GM12872 (cell line): ENCODE data around the gene LGMN.

ENCODE experiments used
- CTCF ChIP-seq: IDR thresholded peaks from 3 replicates; pipeline ENCODE4 v1.5.1; 2011; ENCODE audit warnings: low read depth, mild to moderate bottlenecking, low read length, moderate library complexity; ENCODE audit not compliant: insufficient read depth

LGMN gene

DNA sequence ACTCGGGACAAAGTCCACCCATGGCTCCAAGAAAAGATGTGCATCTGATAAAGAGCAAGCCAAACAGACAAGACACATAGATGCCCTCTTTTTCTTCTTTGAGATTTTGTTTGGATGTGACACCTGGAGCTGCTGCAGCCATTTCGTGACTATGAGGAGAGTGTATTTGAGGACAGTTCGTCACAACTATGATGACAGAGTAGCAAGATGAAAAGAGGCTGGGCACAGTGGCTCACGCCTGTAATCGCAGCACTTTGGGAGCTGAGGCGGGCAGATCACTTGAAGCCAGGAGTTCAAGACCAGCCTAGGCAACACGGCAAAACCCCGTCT, 21.5 kb downstream of the LGMN start:
- TF ChIP-seq CTCF = no peak

DNA sequence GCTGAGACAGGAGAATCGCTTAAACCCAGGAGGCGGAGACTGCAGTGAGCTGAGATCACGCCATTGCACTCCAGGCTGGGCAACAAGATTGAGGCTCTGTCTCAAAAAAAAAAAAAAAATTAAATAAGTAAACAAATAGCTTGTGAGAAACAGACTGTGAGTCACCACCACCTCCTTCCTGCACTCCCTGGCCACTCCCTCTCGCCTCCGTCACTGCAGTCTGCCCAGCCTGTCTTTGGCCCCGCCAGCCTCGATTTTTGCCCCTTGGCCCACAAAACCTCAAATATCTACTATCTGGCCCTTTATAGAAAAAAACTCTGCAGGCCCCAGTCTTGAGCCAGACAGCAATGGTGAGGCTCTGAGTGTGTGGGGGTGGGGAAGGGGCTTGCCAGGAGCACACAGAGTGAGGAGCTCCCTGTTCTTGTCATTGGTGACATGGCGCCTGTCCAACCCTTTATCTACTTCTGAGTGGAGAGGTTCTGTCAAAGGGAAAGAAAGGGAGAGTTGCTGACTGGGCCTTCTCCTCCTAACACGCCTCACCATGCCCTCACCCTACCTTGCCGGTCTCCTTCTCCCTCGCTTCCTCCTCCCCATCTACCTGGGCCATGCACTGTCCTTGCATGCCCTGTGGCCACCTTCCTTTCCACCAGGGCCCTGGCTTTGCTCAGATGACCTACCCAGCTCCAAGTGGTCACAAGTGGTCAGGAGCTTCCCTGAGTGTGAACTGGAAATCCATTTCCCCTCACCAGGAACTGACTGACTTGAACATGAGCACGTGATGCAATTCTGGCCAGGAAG, 22.1 kb downstream of the LGMN start:
- no peak for TF ChIP-seq CTCF

DNA sequence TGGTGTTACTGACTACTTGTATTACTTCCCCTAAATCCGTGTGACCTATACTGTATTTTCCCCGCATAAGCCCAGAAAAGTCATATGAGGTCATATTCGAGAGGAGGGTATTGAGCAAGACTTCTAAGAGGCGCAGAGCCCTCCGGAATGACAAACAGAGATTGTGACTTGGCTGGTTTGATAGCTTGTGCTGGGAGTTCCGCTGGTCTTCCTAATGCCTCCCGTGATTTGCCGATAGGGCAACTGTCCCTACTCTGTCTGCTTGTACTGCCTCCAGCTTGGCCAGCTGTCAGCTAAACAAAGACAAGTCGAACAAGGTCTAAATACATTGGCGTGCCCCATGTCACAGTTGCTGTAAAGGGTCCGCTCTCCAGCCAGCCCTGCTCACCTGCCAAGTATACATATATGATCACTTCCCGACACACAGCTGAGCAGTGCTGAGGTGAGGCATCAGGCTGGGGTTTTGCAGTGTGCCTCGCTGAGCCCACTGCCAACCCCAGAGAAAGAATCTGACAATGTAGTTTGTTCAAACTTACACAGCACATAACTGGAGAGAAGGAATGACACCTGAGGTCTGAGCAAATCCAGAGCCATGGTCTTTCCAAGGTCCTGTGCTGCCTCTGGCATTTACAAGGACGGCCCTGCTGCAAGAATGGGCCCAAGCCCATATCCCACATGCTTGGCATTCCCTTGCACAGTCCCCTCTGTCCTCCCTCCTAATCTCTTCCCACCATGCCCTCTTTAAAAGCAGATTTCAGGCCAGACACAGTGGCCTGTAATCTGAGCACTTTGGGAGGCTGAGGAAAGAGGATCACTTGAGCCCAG, 23.7 kb downstream of the LGMN start:
- no peak for TF ChIP-seq CTCF

DNA sequence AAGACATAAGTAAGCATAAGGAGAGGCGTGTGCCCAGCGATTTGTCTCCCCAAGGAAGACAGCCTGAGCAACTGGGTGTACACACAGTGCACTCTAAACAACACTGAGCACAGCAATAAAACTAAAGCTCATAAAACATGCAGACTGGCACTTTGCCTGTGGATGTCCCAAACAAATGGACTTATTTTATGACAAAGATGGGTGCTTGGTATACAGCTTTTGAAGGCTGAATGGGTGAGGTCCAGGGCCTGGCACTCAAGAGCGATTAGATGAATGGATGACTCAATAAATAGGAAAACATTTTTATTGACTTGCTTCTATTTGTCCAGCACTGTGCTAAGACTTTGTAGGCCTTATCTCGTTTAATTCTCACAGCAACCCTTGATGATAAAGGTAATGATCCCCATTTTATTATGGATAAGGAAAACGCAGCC, 28.5 kb downstream of the LGMN start:
- no peak for TF ChIP-seq CTCF

GRCh38 chr14:92719421-92719820, 29.0 kb downstream of the LGMN start:
- TF ChIP-seq CTCF = no peak

DNA sequence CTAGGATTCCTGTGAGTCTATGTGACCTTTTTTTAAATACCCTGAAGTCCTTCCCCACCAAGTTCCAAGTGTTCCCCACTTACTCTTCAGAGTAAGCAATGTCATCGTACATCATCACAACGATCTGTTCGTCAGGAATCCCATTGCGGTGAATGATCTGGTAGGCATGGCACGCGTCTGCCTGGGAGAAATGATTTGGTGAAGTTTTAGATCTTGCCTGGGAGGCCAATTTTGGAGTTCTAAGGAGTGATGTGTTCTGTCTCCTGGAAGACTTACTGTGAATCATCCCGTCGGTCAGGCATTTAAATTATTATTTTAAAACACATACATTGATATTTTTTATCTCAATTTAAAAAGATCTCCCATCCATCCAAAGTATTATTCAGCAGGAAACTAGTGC, 29.8 kb downstream of the LGMN start:
- TF ChIP-seq CTCF = no peak

- TF ChIP-seq CTCF = no peak
Observed at GRCh38 chr14:92717571-92718042, 30.8 kb downstream of the LGMN start.
